ENCODE measurements around the gene PSMA7. TPM values are rescaled to one million over a fixed set of nuclear protein-coding genes. Genes with fewer than 3 reads are reported as not detected.

PSMA7 gene
- total RNA-seq, 4 donors from 2014 or later: 261 to 349 (median 304) TPM

DNA sequence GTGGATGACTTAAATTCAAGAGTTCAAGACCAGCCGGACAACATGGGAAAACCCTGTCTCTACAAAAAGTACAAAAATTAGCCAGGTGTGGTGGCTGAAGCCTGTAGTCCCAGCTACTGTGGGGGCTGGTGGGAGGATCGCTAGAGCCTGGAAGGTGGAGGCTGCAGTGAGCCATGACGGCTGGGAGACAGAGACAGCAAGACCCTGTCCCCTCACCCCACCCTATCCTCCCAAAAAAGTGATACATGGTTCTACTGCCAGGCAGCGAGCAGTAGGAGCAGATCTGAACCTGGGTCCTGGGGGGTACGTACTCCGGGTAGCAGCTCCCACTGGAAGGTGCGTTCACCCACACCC, 2.2 kb downstream of the PSMA7 start:
- Histone ChIP-seq H3K27me3 (no peaks in the 10 kb centered on the region), H3K27ac (replicated peaks in 1 of 4) (peak overlapping the region in 2 of 4 donors; percentile 93 to 97), H3K4me3 (peak overlapping the region in 3 of 4 donors; percentile 86 to 94 (median 93)), H3K9me3 (no peaks in the 10 kb centered on the region), H3K4me1 (peaks cover 29 to 57% (median 38%) of the 10 kb centered on the region in 4 donors), H3K36me3 (peaks cover 37 to 49% (median 46%) of the 10 kb centered on the region in 4 donors)
- 83% methylated on average over 5 of the region's 7 CpGs for WGBS
- no peak for DNase-seq (ENCODE audit: extremely low spot score)
- TF ChIP-seq POLR2A (IDR thresholded peaks at IDR 0.05; ENCODE audit: low read depth) (no peak), EP300 (IDR thresholded peaks at IDR 0.05) (no peak), CTCF (IDR thresholded peaks at IDR 0.05) (no peak), POLR2AphosphoS5 (IDR thresholded peaks at IDR 0.05) (no peak)
- intact Hi-C loops (cut with DNase I): no loop called here

DNA sequence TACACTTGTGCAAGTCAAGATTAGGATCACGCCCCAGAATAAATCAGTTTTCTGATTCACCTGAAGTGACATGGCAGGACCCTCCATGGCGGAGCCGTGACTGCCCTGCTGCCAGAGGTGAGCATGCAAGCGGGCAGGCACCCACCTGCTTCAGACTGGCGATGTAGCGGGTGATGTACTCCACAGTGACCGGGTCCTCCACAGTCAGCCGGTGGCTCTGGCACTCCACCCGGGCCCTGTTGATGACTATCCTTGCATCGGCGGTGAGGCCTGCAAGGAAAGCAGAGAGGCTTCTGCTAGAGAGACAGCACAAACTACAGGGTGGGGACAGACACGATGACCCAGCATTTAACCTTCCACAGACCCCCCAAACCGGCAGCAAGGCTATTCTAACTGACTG, 3.6 kb downstream of the PSMA7 start:
- peak overlapping the region in 2 of 4 donors; percentile 0 to 12 for H3K27ac ChIP-seq (replicated peaks in 1 of 4)
- H3K9me3 ChIP-seq: no peaks in the 10 kb centered on the region
- H3K4me3 ChIP-seq: no peak overlapping the region
- peaks cover 26 to 49% (median 32%) of the 10 kb centered on the region in 4 donors for H3K4me1 ChIP-seq
- intact Hi-C loops (cut with DNase I): loop anchor here (5.0 kb wide), 3 partner anchors 77 to 127 kb away; no protein-coding TSS in a partner anchor
- WGBS: 94% methylated on average over 11 of the region's 13 CpGs
- DNase-seq (ENCODE audit: extremely low spot score): no peak
- no peak for TF ChIP-seq POLR2A (IDR thresholded peaks at IDR 0.05; ENCODE audit: low read depth)
- TF ChIP-seq POLR2AphosphoS5 (IDR thresholded peaks at IDR 0.05): no peak
- TF ChIP-seq CTCF (IDR thresholded peaks at IDR 0.05): no peak
- TF ChIP-seq EP300 (IDR thresholded peaks at IDR 0.05): no peak
- H3K27me3 ChIP-seq: no peaks in the 10 kb centered on the region
- H3K36me3 ChIP-seq: peaks cover 39 to 62% (median 60%) of the 10 kb centered on the region in 4 donors

- Histone ChIP-seq H3K4me3 (no peak overlapping the region), H3K27ac (replicated peaks in 1 of 4) (peak overlapping the region in 3 of 4 donors; percentile 0 to 16 (median 1)), H3K36me3 (peaks cover 39 to 70% (median 67%) of the 10 kb centered on the region in 4 donors), H3K4me1 (peaks cover 33 to 53% (median 36%) of the 10 kb centered on the region in 4 donors), H3K9me3 (no peaks in the 10 kb centered on the region), H3K27me3 (no peaks in the 10 kb centered on the region)
- intact Hi-C loops (cut with DNase I): loop anchor here (5.0 kb wide), 3 partner anchors 77 to 127 kb away; no protein-coding TSS in a partner anchor
- WGBS: 90% methylated on average over 10 of the region's 10 CpGs
- TF ChIP-seq POLR2AphosphoS5 (IDR thresholded peaks at IDR 0.05) (no peak), EP300 (IDR thresholded peaks at IDR 0.05) (no peak), CTCF (IDR thresholded peaks at IDR 0.05) (no peak), POLR2A (IDR thresholded peaks at IDR 0.05; ENCODE audit: low read depth) (no peak)
- no peak for DNase-seq (ENCODE audit: extremely low spot score)
Observed at GRCh38 chr20:62138912-62139311, 4.3 kb downstream of the PSMA7 start.

DNA sequence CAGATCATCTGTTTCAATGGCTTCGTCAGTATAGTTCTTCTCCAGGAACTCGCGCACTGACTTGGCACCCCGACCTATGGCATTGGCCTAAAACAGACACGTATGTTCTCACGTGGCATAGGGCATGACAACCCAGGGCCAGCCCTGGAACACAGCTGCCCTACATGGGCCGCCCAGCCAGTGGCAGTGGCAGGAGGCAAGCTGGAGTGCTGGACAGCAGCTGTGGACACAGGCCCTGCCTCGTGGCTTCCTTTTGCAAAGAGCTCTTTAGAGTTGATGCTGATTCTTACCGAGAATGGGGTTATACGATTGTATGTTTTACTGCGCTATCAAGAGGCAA, 5.0 kb downstream of the PSMA7 start:
- Histone ChIP-seq H3K4me3 (no peak overlapping the region), H3K9me3 (no peaks in the 10 kb centered on the region), H3K36me3 (peaks cover 39 to 77% (median 74%) of the 10 kb centered on the region in 4 donors), H3K27me3 (no peaks in the 10 kb centered on the region), H3K27ac (replicated peaks in 1 of 4) (peak overlapping the region in 1 of 4 donors; percentile 29), H3K4me1 (peaks cover 40 to 59% (median 44%) of the 10 kb centered on the region in 4 donors)
- no peak for DNase-seq (ENCODE audit: extremely low spot score)
- intact Hi-C loops (cut with DNase I): loop anchor here (5.0 kb wide), 3 partner anchors 76 to 126 kb away; no protein-coding TSS in a partner anchor
- no peak for TF ChIP-seq POLR2A (IDR thresholded peaks at IDR 0.05; ENCODE audit: low read depth)
- TF ChIP-seq CTCF (IDR thresholded peaks at IDR 0.05): no peak
- TF ChIP-seq EP300 (IDR thresholded peaks at IDR 0.05): no peak
- no peak for TF ChIP-seq POLR2AphosphoS5 (IDR thresholded peaks at IDR 0.05)
- WGBS: 74% methylated on average over 11 of the region's 11 CpGs
